ENCODE data around the gene EDRF1.

Gene EDRF1

DNA sequence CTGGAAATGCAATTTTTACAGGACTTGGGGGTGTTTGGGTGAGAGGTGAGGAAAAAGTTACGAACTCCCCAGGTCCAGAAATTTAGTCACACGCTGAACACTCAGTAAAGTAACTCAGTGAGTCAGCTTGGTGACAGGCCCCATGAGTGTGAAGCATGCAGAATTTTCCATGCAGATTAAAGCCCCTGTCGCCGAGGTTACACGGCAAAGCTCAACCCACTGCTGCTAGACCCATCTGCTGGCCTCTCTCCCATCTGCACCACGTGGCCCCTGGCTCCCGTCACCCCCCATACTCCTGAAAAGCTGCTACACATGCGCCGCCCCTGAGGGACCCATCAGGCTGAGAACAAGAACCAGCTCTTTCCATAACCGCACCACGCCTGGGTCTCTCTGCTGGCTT is 63.1 kb downstream of the EDRF1 start:
- no peak for DNase-seq (ENCODE audit: extremely low read depth, insufficient read length)
- H3K4me3 ChIP-seq (replicated peaks; ENCODE audit: low read depth, low read length): no peak overlapping the region
- H3K27me3 ChIP-seq (replicated peaks; ENCODE audit: control insufficient read depth, insufficient read depth, low read length): no peaks in the 10 kb centered on the region
- no peaks in the 10 kb centered on the region for H3K36me3 ChIP-seq (ENCODE audit: control insufficient read depth, insufficient read depth, low read length)
- TF ChIP-seq, protein P1, sequence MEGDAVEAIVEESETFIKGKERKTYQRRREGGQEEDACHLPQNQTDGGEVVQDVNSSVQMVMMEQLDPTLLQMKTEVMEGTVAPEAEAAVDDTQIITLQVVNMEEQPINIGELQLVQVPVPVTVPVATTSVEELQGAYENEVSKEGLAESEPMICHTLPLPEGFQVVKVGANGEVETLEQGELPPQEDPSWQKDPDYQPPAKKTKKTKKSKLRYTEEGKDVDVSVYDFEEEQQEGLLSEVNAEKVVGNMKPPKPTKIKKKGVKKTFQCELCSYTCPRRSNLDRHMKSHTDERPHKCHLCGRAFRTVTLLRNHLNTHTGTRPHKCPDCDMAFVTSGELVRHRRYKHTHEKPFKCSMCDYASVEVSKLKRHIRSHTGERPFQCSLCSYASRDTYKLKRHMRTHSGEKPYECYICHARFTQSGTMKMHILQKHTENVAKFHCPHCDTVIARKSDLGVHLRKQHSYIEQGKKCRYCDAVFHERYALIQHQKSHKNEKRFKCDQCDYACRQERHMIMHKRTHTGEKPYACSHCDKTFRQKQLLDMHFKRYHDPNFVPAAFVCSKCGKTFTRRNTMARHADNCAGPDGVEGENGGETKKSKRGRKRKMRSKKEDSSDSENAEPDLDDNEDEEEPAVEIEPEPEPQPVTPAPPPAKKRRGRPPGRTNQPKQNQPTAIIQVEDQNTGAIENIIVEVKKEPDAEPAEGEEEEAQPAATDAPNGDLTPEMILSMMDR (IDR thresholded peaks at IDR 0.05; ENCODE audit: insufficient read depth, low read length, poor library complexity, severe bottlenecking): no peak

DNA sequence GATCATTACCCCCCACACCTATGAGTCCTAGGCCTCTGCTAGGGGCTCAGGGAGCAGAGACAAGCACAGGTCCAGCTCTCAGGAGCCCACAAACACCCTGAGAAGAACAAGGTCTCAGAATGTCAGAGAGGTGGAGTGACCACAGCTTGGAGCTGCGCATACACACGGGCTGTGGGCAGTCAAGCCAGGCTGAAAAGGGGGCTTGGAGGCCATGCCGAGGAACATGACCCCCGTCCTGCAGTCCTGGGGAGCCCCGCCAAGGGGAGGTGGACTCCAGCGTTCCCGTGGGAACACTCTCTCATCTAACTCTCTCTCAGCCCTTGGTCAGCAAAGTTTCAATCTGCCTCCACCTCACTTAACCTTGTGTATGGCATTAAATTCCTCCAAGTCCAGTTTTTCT is 63.9 kb downstream of the EDRF1 start:
- Histone ChIP-seq H3K4me3 (replicated peaks; ENCODE audit: low read depth, low read length) (no peak overlapping the region), H3K27me3 (replicated peaks; ENCODE audit: control insufficient read depth, insufficient read depth, low read length) (no peaks in the 10 kb centered on the region), H3K36me3 (ENCODE audit: control insufficient read depth, insufficient read depth, low read length) (no peaks in the 10 kb centered on the region; the same call in 1 of the 2 replicates)
- TF ChIP-seq, protein P1 (IDR thresholded peaks at IDR 0.05; ENCODE audit: insufficient read depth, low read length, poor library complexity, severe bottlenecking): no peak
- no peak for DNase-seq (ENCODE audit: extremely low read depth, insufficient read length)

DNA sequence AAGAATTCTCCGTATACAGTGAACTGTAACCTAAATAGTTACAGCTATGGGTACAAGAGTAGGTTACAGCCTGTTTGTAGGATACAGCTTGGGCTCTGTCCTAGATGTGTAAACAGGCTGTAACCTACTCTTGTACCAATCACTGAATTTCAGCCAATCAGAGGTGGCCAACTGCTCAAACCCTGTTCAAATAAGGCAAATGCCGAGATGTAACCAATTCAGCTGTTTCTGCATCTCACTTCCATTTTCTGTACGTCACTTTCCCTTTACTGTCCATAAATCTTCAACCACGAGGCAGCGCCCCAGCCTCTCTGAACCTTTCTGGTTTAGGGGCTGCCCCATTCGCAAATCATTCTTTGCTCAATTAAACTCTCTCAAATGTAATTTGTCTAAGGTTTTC is 64.4 kb downstream of the EDRF1 start:
- no peak for DNase-seq (ENCODE audit: extremely low read depth, insufficient read length)
- TF ChIP-seq, protein P1 (IDR thresholded peaks at IDR 0.05; ENCODE audit: insufficient read depth, low read length, poor library complexity, severe bottlenecking): no peak
- no peaks in the 10 kb centered on the region for H3K27me3 ChIP-seq (replicated peaks; ENCODE audit: control insufficient read depth, insufficient read depth, low read length)
- H3K36me3 ChIP-seq (ENCODE audit: control insufficient read depth, insufficient read depth, low read length): peaks cover 2% of the 10 kb centered on the region; the same call in 1 of the 2 replicates
- no peak overlapping the region for H3K4me3 ChIP-seq (replicated peaks; ENCODE audit: low read depth, low read length)

DNA sequence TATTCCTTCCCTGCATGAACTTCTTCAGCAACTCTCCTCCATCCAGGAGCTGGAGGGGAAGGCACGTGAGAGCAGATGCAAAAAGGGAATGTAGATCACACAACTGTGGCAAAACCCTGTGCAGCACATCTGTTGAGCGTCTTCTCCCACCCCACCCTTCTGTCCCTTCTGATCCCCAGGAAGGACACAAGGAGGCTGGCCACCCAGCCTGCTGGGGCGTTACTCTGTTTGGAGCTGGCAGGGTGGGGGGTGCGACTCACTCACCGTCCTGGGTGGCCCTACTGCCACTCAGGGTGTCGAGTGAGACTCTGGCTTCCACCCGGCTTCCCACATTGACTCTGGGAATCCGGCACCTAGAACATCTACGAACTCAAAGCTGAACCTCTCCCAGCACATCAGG is 66.3 kb downstream of the EDRF1 start:
- TF ChIP-seq, protein P1 (IDR thresholded peaks at IDR 0.05; ENCODE audit: insufficient read depth, low read length, poor library complexity, severe bottlenecking): no peak

DNA sequence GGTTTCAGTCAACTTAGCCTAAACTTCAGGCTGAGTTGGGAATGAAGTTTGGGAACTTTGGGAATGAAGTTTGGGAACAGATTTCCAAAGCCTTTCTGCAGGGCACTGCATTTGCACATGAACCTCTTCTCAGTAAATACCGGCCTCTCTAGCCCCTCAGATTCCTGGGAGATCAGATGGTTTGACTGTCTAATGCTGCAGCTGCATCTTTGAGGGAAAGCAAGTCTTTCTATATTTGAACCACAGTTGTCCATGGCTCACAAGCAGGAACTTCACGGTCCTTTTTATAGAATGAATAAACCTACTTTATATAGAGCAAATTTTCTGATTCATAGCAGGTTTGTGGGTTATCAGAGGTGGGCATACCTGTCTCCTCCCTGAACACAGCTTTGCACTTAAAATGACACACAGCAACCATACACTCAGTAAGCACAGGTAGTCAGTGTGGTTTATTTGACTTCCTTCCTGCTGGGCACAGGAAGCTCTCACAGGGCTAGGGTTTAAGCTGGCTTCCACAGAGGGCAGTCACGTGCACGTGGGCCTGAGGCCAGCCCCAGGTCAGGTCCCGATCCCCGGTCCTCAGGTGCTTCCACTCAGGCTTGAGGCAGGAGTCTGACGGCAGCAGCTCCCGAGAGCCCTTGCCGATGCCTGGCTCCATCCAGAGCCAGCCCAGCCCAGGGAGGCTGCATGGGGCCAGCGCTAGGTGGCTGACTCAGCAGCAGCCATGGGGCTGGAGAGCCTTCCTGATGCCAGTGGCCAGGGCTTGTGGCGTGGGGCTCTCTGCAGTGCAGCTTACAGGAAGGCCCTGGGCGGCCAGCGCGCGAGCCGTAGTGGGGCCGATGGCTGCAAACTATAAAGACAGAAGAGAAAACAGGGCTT is 68.9 kb downstream of the EDRF1 start:
- Histone ChIP-seq H3K36me3 (ENCODE audit: control insufficient read depth, insufficient read depth, low read length) (peaks cover 16% of the 10 kb centered on the region), H3K4me3 (replicated peaks; ENCODE audit: low read depth, low read length) (no peak overlapping the region), H3K27me3 (replicated peaks; ENCODE audit: control insufficient read depth, insufficient read depth, low read length) (no peaks in the 10 kb centered on the region)
- no peak for DNase-seq (ENCODE audit: extremely low read depth, insufficient read length)
- TF ChIP-seq, protein P1 (IDR thresholded peaks at IDR 0.05; ENCODE audit: insufficient read depth, low read length, poor library complexity, severe bottlenecking): no peak

More for the DNA sequence above, 66.3 kb downstream of the EDRF1 start:
- DNase-seq (ENCODE audit: extremely low read depth, insufficient read length): no peak
- no peaks in the 10 kb centered on the region for H3K27me3 ChIP-seq (replicated peaks; ENCODE audit: control insufficient read depth, insufficient read depth, low read length)
- no peak overlapping the region for H3K4me3 ChIP-seq (replicated peaks; ENCODE audit: low read depth, low read length)
- H3K36me3 ChIP-seq (ENCODE audit: control insufficient read depth, insufficient read depth, low read length): peaks cover 7% of the 10 kb centered on the region; the same call in 1 of the 2 replicates
